Measurements from ENCODE around the gene DTNB. TPM values are rescaled to one million over a fixed set of nuclear protein-coding genes. Genes with fewer than 3 reads are reported as not detected.

Gene DTNB
- total and polyA plus RNA-seq, 2 donors (not counting 3 experiments of a cell fraction or from before 2014, with no cell fraction given): 11.5 to 17.0 TPM

DNA sequence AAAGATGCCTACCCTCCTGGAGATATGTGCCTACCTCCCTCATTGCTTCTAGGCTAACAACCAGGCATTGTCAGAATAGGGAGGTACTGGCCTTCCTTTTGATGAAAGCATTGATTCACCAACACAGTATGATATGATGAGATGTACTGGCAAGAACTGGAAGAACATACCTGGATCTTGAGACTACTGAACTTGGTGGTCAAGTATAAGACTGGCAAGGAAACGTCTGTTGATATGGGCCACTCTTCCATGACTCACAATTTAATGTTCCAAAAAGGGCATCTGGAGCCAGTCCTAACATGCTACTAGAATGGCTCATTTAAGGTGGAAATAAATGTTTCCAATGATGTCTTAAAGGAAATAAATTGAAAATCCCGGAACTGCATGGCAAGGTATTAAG lies 18.1 kb downstream of the DTNB start:
- Histone ChIP-seq H3K4me3 (replicated peaks in 1 of 3; ENCODE audit: insufficient read depth in 1 of 3, low read depth in 1 of 3, low read length in 3 of 3) (no peak overlapping the region), H3K9ac (replicated peaks; ENCODE audit: extremely low read depth, insufficient read depth, low read length) (no peak overlapping the region), H3K9me1 (replicated peaks; ENCODE audit: control insufficient read depth, extremely low read depth, insufficient read depth, low read length) (no peaks in the 10 kb centered on the region), H3K9me3 (replicated peaks; ENCODE audit: control insufficient read depth, insufficient read depth, low read length) (no peaks in the 10 kb centered on the region), H3K4me1 (ENCODE audit: control insufficient read depth, extremely low read depth, insufficient read depth, low read length) (peaks cover 20% of the 10 kb centered on the region), H3K4me2 (ENCODE audit: insufficient read depth, low read length) (no peak overlapping the region), H2AFZ (ENCODE audit: low read depth, low read length) (no peak overlapping the region), H3K79me2 (ENCODE audit: control insufficient read depth, insufficient read depth, low read length) (no peaks in the 10 kb centered on the region), H4K20me1 (replicated peaks; ENCODE audit: control insufficient read depth, extremely low read depth, insufficient read depth, low read length) (no peaks in the 10 kb centered on the region), H3K27me3 (ENCODE audit: control insufficient read depth in 2 of 2, insufficient read depth in 2 of 2, low read length in 2 of 2) (no peaks in the 10 kb centered on the region), H3K27ac (ENCODE audit: insufficient read depth, low read depth, low read length) (no peak overlapping the region), H3K36me3 (ENCODE audit: control insufficient read depth in 2 of 2, extremely low read depth in 1 of 2, insufficient read depth in 2 of 2, low read length in 2 of 2) (no peaks in the 10 kb centered on the region)
- FAIRE-seq (no peak), DNase-seq (ENCODE audit: low read depth, low spot score) (no peak)
- CTCF ChIA-PET: interaction anchor here (2.6 kb wide), 1 partner anchor 48 kb away, joined by 15 read pairs; no protein-coding TSS in a partner anchor
- dilution Hi-C loops (cut with MboI; ENCODE audit: extremely low pct_ligation_motif_present, low sequenced_read_pairs): no loop called here
- no TSS peak for BruUV-seq (replicated peaks)
- intact Hi-C loops (cut with micrococcal nuclease): no loop called here
- TF ChIP-seq CTCF (IDR thresholded peaks at IDR 0.05; ENCODE audit: extremely low read depth in 1 of 2, insufficient read depth in 1 of 2, low read depth in 1 of 2, low read length in 2 of 2) (no peak), MYC (IDR thresholded peaks at IDR 0.05; ENCODE audit: low read depth, low read length) (no peak), JUN (IDR thresholded peaks at IDR 0.05; ENCODE audit: borderline replicate concordance, insufficient read depth, insufficient read length, low read depth) (no peak), MAX (IDR thresholded peaks at IDR 0.05; ENCODE audit: insufficient read depth, insufficient read length) (no peak), GATA2 (IDR thresholded peaks at IDR 0.05; ENCODE audit: insufficient read depth, insufficient read length, low read depth, low read length) (no peak), FOS (IDR thresholded peaks at IDR 0.05; ENCODE audit: borderline replicate concordance, insufficient read depth, low read length) (no peak), POLR2A (IDR thresholded peaks at IDR 0.05; ENCODE audit: low read depth, low read length) (no peak), POLR2AphosphoS5 (IDR thresholded peaks at IDR 0.05; ENCODE audit: insufficient read depth, low read depth, low read length) (no peak), EZH2 (IDR thresholded peaks at IDR 0.05; ENCODE audit: borderline replicate concordance, low read depth, low read length, severe bottlenecking) (no peak)
- POLR2A ChIA-PET: no interaction called here
